Vagina (tissue), 2 donors: ENCODE data around the gene MSH3. TPM values are rescaled to one million over a fixed set of nuclear protein-coding genes. Genes with fewer than 3 reads are reported as not detected.

ENCODE experiments used
- DNase-seq, 2 donors: peaks; one replicate each; pipeline ENCODE4 v3.0.0-alpha.2; 2017; ENCODE audit errors: extremely low spot score in 2 of 2
- H3K27ac ChIP-seq: fragments of 200-600 bp; sonication (generic); one replicate; pipeline ENCODE4 v1.5.1; 2019
- H3K27me3 ChIP-seq: fragments of 200-600 bp; sonication (generic); one replicate; pipeline ENCODE4 v1.5.1; 2019
- H3K36me3 ChIP-seq, 2 donors: fragments of 200-600 bp; sonication (generic); one replicate each; pipeline ENCODE4 v1.5.1; 2017 to 2019
- H3K4me1 ChIP-seq: fragments of 200-600 bp; sonication (generic); one replicate; pipeline ENCODE4 v1.5.1; 2019
- H3K4me3 ChIP-seq, 2 donors: fragments of 200-600 bp; sonication (generic); 1 replicate in 1 of 2; 2 replicates in 1 of 2; pipeline ENCODE4 v1.5.1; 2016 to 2019
- H3K9me3 ChIP-seq: fragments of 200-600 bp; sonication (generic); one replicate; pipeline ENCODE4 v1.5.1; 2019
- CTCF ChIP-seq, 3 experiments: fragments of 450-650 bp in 2 of 3; fragments of 200-600 bp in 1 of 3; sonication (generic) in 1 of 3; IDR thresholded peaks; one replicate each; pipeline ENCODE4 v1.5.1; 2017 to 2019; ENCODE audit warnings: antibody characterized with exemption in 3 of 3, mild to moderate bottlenecking in 2 of 3, moderate library complexity in 2 of 3
- POLR2A ChIP-seq, 2 donors: fragments of 450-650 bp; IDR thresholded peaks; one replicate each; pipeline ENCODE4 v1.6.1; 2017; ENCODE audit warnings: antibody characterized with exemption in 2 of 2, mild to moderate bottlenecking in 2 of 2, moderate library complexity in 2 of 2
- POLR2AphosphoS5 ChIP-seq, 2 donors: sonication (generic); formaldehyde crosslinking; IDR thresholded peaks; one replicate each; pipeline ENCODE4 v1.9.0; 2017; ENCODE audit warnings: antibody characterized with exemption in 2 of 2, mild to moderate bottlenecking in 2 of 2, low read depth in 1 of 2; ENCODE audit not compliant: insufficient read depth in 1 of 2
- intact Hi-C: fragments of 100-400 bp; cut with DNase I; formaldehyde crosslinking; loops from one replicate; pipeline ENCODE4 v1.15.1; 2023
- total RNA-seq: library from RNA; depleted of rRNA; stranded (reverse); fragments of >200 nt; gene quantifications from one replicate; pipeline ENCODE4 v1.2.3, GENCODE V29; 2016

Gene MSH3
- total RNA-seq, 1 donor from 2014 or later = 30.0 TPM

DNA sequence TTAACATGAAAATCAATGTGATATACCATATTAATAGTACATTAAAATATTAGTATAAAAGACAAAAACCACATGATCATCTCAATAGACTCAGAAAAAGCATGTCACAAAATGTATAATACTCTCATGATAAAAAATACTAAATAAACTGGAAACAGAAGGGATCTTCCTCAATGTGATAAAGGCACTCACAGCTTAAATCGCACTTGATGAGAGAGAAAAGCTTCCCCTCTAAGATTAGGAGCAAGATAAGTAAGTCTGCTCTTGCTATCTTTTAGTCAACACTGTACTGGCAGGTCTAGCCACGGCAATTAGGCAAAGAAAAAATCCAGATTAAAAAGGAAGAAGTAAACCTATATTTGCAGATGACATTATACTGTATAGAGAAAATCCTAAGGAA, 21.8 kb upstream of the MSH3 start:
- no peak for DNase-seq
- Histone ChIP-seq H3K4me3 (no peak overlapping the region), H3K27me3 (no peaks in the 10 kb centered on the region), H3K36me3 (peaks cover 0 to 9% of the 10 kb centered on the region in 2 donors), H3K9me3 (no peaks in the 10 kb centered on the region), H3K27ac (no peak overlapping the region), H3K4me1 (no peaks in the 10 kb centered on the region)
- intact Hi-C loops = no loop called here
- TF ChIP-seq POLR2AphosphoS5 (IDR thresholded peaks at IDR 0.05; ENCODE audit: insufficient read depth in 1 of 2, low read depth in 1 of 2) (no peak), POLR2A (IDR thresholded peaks at IDR 0.05) (no peak), CTCF (IDR thresholded peaks at IDR 0.05) (no peak)

GRCh38 chr5:80634193-80634592, 20.3 kb upstream of the MSH3 start:
- H3K27ac ChIP-seq = no peak overlapping the region
- intact Hi-C loops = no loop called here
- no peak for DNase-seq
- no peaks in the 10 kb centered on the region for H3K4me1 ChIP-seq
- H3K27me3 ChIP-seq = no peaks in the 10 kb centered on the region
- H3K4me3 ChIP-seq = no peak overlapping the region
- no peak for TF ChIP-seq POLR2AphosphoS5 (IDR thresholded peaks at IDR 0.05; ENCODE audit: insufficient read depth in 1 of 2, low read depth in 1 of 2)
- TF ChIP-seq POLR2A (IDR thresholded peaks at IDR 0.05) = no peak
- TF ChIP-seq CTCF (IDR thresholded peaks at IDR 0.05) = no peak
- no peaks in the 10 kb centered on the region for H3K9me3 ChIP-seq
- H3K36me3 ChIP-seq = peaks cover 0 to 8% of the 10 kb centered on the region in 2 donors

DNA sequence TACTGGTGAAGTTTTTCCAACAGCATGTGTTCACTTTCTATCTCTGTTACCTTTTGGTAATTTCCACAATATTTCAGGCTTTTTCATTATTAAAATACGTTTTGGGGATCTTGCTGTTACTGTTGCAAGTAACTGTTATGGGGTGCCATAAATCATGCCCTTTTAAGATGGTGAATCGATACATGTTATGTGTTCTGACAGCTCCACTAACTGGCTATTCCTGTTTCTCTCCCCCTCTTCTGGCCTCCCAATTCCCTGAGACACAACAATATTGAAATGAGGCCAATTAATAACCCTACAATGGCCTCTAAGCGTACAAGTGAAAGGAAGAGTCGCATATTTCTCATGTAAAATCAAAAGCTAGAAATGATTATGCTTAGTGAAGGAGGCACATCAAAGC, 13.1 kb upstream of the MSH3 start:
- DNase-seq = no peak
- H3K4me3 ChIP-seq = no peak overlapping the region
- TF ChIP-seq POLR2AphosphoS5 (IDR thresholded peaks at IDR 0.05; ENCODE audit: insufficient read depth in 1 of 2, low read depth in 1 of 2) = no peak
- TF ChIP-seq CTCF (IDR thresholded peaks at IDR 0.05) = no peak
- no peak for TF ChIP-seq POLR2A (IDR thresholded peaks at IDR 0.05)
- H3K36me3 ChIP-seq = peaks cover 0 to 7% of the 10 kb centered on the region in 2 donors
- H3K27me3 ChIP-seq = no peaks in the 10 kb centered on the region
- no peaks in the 10 kb centered on the region for H3K9me3 ChIP-seq
- H3K4me1 ChIP-seq = no peaks in the 10 kb centered on the region
- H3K27ac ChIP-seq = no peak overlapping the region
- intact Hi-C loops = no loop called here

- peaks cover 0 to 7% of the 10 kb centered on the region in 2 donors for H3K36me3 ChIP-seq
- no peaks in the 10 kb centered on the region for H3K4me1 ChIP-seq
- DNase-seq = no peak
- TF ChIP-seq POLR2AphosphoS5 (IDR thresholded peaks at IDR 0.05; ENCODE audit: insufficient read depth in 1 of 2, low read depth in 1 of 2) = no peak
- no peak for TF ChIP-seq CTCF (IDR thresholded peaks at IDR 0.05)
- H3K27me3 ChIP-seq = no peaks in the 10 kb centered on the region
- intact Hi-C loops = no loop called here
- no peak overlapping the region for H3K4me3 ChIP-seq
- no peak overlapping the region for H3K27ac ChIP-seq
- H3K9me3 ChIP-seq = no peaks in the 10 kb centered on the region
Measured at GRCh38 chr5:80644900-80645299, 9.6 kb upstream of the MSH3 start.

- no peaks in the 10 kb centered on the region for H3K9me3 ChIP-seq
- no peaks in the 10 kb centered on the region for H3K27me3 ChIP-seq
- no peak for DNase-seq
- TF ChIP-seq CTCF (IDR thresholded peaks at IDR 0.05) = no peak
- no peak for TF ChIP-seq POLR2AphosphoS5 (IDR thresholded peaks at IDR 0.05; ENCODE audit: insufficient read depth in 1 of 2, low read depth in 1 of 2)
- no peak for TF ChIP-seq POLR2A (IDR thresholded peaks at IDR 0.05)
- H3K27ac ChIP-seq = no peak overlapping the region
- no peaks in the 10 kb centered on the region for H3K4me1 ChIP-seq
- intact Hi-C loops = no loop called here
- no peak overlapping the region for H3K4me3 ChIP-seq
- H3K36me3 ChIP-seq = no peaks in the 10 kb centered on the region
Measured at GRCh38 chr5:80646926-80647325, 7.5 kb upstream of the MSH3 start.
